Glomerular visceral epithelial cell (primary cell): ENCODE data around the gene KIF13A.
A peak's percentile ranks its signal among the peaks of the same experiment; 100 is the strongest.
"Not testable (repeated sequence)": the region's sequence is repeated elsewhere in the genome, so short reads cannot be mapped to it uniquely, and the experiment has no call there.

ENCODE experiments used
- DNase-seq: peaks from one replicate; pipeline ENCODE4 v3.0.0-alpha.2; 2016; ENCODE audit errors: extremely low spot score

Gene KIF13A

GRCh38 chr6:17998442-17998841 is 11.0 kb upstream of the KIF13A start:
- DNase-seq: no peak

- no peak for DNase-seq
These were observed 10.6 kb upstream of the KIF13A start for GRCh38 chr6:17998003-17998402.

GRCh38 chr6:17995414-17995813 is 8.0 kb upstream of the KIF13A start:
- no peak for DNase-seq

- no peak for DNase-seq
These were observed 6.6 kb upstream of the KIF13A start for GRCh38 chr6:17994019-17994418.

- DNase-seq: no peak
These were observed 1.0 kb upstream of the KIF13A start for GRCh38 chr6:17988422-17988944.

- peak; percentile 69 for DNase-seq
These were observed 424 bp upstream of the KIF13A start for GRCh38 chr6:17987697-17988421.

GRCh38 chr6:17986656-17987446 is 584 bp downstream of the KIF13A start:
- peak; percentile 63 for DNase-seq

GRCh38 chr6:17985934-17986655 is 1.3 kb downstream of the KIF13A start:
- DNase-seq: no peak

- no peak for DNase-seq
These were observed 2.4 kb downstream of the KIF13A start for GRCh38 chr6:17984812-17985670.

- DNase-seq: no peak
These were observed 3.0 kb downstream of the KIF13A start for GRCh38 chr6:17984399-17984798.

- no peak for DNase-seq
These were observed 3.7 kb downstream of the KIF13A start for GRCh38 chr6:17983730-17984129.

- DNase-seq: no peak
These were observed 7.1 kb downstream of the KIF13A start for GRCh38 chr6:17980329-17980728.

- no peak for DNase-seq
These were observed 8.0 kb downstream of the KIF13A start for GRCh38 chr6:17979479-17979878.

- not testable (repeated sequence) for DNase-seq
These were observed 11.2 kb downstream of the KIF13A start for GRCh38 chr6:17976258-17976657.

GRCh38 chr6:17974570-17975368 is 12.7 kb downstream of the KIF13A start:
- no peak for DNase-seq

GRCh38 chr6:17972978-17973622 is 14.3 kb downstream of the KIF13A start:
- DNase-seq: no peak

GRCh38 chr6:17972074-17972952 is 15.1 kb downstream of the KIF13A start:
- DNase-seq: no peak

GRCh38 chr6:17971128-17972073 is 16.0 kb downstream of the KIF13A start:
- peak; percentile 40 for DNase-seq
